Small intestine (tissue), 7 donors: ENCODE results near the gene ELOVL3. TPM values are rescaled to one million over a fixed set of nuclear protein-coding genes. Genes with fewer than 3 reads are reported as not detected.

ENCODE experiments used
- DNase-seq, 2 donors: peaks; one replicate each; pipeline versions ENCODE4 v3.0.0 to v3.0.0-alpha.2; 2013
- FAIRE-seq: peaks from 2 replicates; lab custom pipeline; 2012; peaks lifted over from hg19 to GRCh38; lab: Jason Lieb, UNC
- H3K27ac ChIP-seq, 3 donors: one replicate each; pipeline ENCODE4 v1.5.1; 2013; ENCODE audit warnings: low read length in 2 of 3, mild to moderate bottlenecking in 2 of 3, control low read depth in 1 of 3, inconsistent platforms in 1 of 3, low read depth in 1 of 3, moderate library complexity in 1 of 3
- H3K27me3 ChIP-seq, 3 donors: one replicate each; pipeline ENCODE4 v1.6.1; 2013; ENCODE audit warnings: low read length in 3 of 3, inconsistent platforms in 1 of 3; ENCODE audit not compliant: control insufficient read depth in 3 of 3, insufficient read depth in 3 of 3
- H3K36me3 ChIP-seq, 3 donors: one replicate each; pipeline ENCODE4 v1.6.1; 2013; ENCODE audit warnings: low read length in 3 of 3, inconsistent platforms in 1 of 3, low read depth in 1 of 3, mild to moderate bottlenecking in 1 of 3, moderate library complexity in 1 of 3; ENCODE audit not compliant: control insufficient read depth in 3 of 3, insufficient read depth in 2 of 3
- H3K4me1 ChIP-seq, 3 donors: one replicate each; pipeline ENCODE4 v1.6.1; 2013; ENCODE audit warnings: low read length in 2 of 3, inconsistent platforms in 1 of 3, low read depth in 1 of 3, mild to moderate bottlenecking in 1 of 3, moderate library complexity in 1 of 3; ENCODE audit not compliant: control insufficient read depth in 3 of 3, insufficient read depth in 2 of 3
- H3K4me3 ChIP-seq, 3 donors: one replicate each; pipeline ENCODE4 v1.5.1; 2013; ENCODE audit warnings: low read length in 3 of 3, control low read depth in 1 of 3, inconsistent platforms in 1 of 3, low read depth in 1 of 3, mild to moderate bottlenecking in 1 of 3, moderate library complexity in 1 of 3
- H3K9me3 ChIP-seq, 2 donors: one replicate each; pipeline ENCODE4 v1.6.1; 2013; ENCODE audit warnings: low read depth in 1 of 2, low read length in 1 of 2; ENCODE audit not compliant: control insufficient read depth in 2 of 2, insufficient read depth in 1 of 2
- WGBS, 3 donors: extraction: QIAGEN DNeasy Blood & Tissue Kit; methylation state at CpG; one replicate each; pipeline ENCODE4 v1.1.7; 2013; 5-methylcytosine and 5-hydroxymethylcytosine counted together
- polyA plus RNA-seq, 4 donors: library from polyadenylated mRNA; stranded (reverse) in 3 of 4; unstranded in 1 of 4; fragments of 200-250 nt in 3 of 4; fragments of 120-200 nt in 1 of 4; gene quantifications; one replicate each; pipeline versions ENCODE4 v1.2.1 to v1.2.3, GENCODE V29; 2013
- donor health status: healthy with polysubstance abuse.
- donor health status: control.
- donor health status: control.
- donor health status: Bipolar disorder and iron deficiency.
- donor health status: healthy.

The ELOVL3 gene
- polyA plus RNA-seq, 4 donors = 0.40 to 0.42 TPM; not detected in 2

- WGBS, 3 donors = 62 to 79% (median 68%) methylated on average over 5 of the region's 5 CpGs
- no peak for FAIRE-seq
- H3K9me3 ChIP-seq = no peaks in the 10 kb centered on the region
Observed at GRCh38 chr10:102219370-102219769, 6.7 kb upstream of the ELOVL3 start.

DNA sequence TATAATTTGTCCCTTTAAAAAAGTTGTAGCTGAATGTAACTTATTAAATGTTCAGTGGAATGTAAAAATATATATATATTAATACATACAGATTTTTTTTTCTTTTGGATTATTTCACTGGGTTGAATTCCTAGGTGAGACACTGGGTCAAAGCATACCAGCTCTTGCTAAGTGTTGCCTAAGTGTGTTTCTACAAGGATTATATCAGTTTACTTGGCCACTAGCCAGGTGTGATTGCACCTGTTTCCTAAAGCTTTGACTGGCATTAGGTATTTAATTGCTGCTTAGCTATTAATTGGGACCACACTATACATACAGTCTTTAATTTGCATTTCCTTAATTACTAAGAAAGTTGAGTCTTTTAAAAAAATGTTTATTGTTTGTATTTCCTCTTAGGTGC is 5.5 kb upstream of the ELOVL3 start:
- H3K27ac ChIP-seq = no peak overlapping the region
- no peaks in the 10 kb centered on the region for H3K9me3 ChIP-seq
- no peaks in the 10 kb centered on the region for H3K27me3 ChIP-seq
- no peak overlapping the region for H3K4me3 ChIP-seq
- no peaks in the 10 kb centered on the region for H3K36me3 ChIP-seq
- peak in 1 of 2 donors; percentile 57 for DNase-seq
- FAIRE-seq = no peak
- H3K4me1 ChIP-seq = no peaks in the 10 kb centered on the region

More at GRCh38 chr10:102219370-102219769, 6.7 kb upstream of the ELOVL3 start:
- no peaks in the 10 kb centered on the region for H3K4me1 ChIP-seq
- H3K4me3 ChIP-seq = no peak overlapping the region
- DNase-seq = no peak
- no peaks in the 10 kb centered on the region for H3K27me3 ChIP-seq
- no peak overlapping the region for H3K27ac ChIP-seq
- no peaks in the 10 kb centered on the region for H3K36me3 ChIP-seq

GRCh38 chr10:102222797-102223196 is 3.3 kb upstream of the ELOVL3 start:
- Histone ChIP-seq H3K36me3 (no peaks in the 10 kb centered on the region), H3K4me1 (peaks cover 0 to 6% (median 0%) of the 10 kb centered on the region in 3 donors), H3K9me3 (peaks cover 0 to 5% of the 10 kb centered on the region in 2 donors), H3K27ac (no peak overlapping the region), H3K27me3 (peaks cover 0 to 15% (median 3%) of the 10 kb centered on the region in 3 donors), H3K4me3 (no peak overlapping the region)
- WGBS, 3 donors = 80 to 83% (median 81%) methylated on average over 5 of the region's 5 CpGs
- FAIRE-seq (no peak), DNase-seq (no peak)

- Histone ChIP-seq H3K27ac (peak overlapping the region in 1 of 3 donors; percentile 27), H3K4me1 (peaks cover under 1 to 20% (median 2%) of the 10 kb centered on the region in 3 donors), H3K27me3 (peaks cover 0 to 51% (median 3%) of the 10 kb centered on the region in 3 donors), H3K4me3 (no peak overlapping the region), H3K9me3 (peaks cover 0 to 5% of the 10 kb centered on the region in 2 donors), H3K36me3 (no peaks in the 10 kb centered on the region)
- no peak for DNase-seq
- 60 to 66% (median 64%) methylated on average over 8 of the region's 8 CpGs for WGBS, 3 donors
- no peak for FAIRE-seq
Observed at GRCh38 chr10:102226542-102226870, 407 bp downstream of the ELOVL3 start.

GRCh38 chr10:102227050-102227449 is 951 bp downstream of the ELOVL3 start:
- no peak for DNase-seq
- Histone ChIP-seq H3K27me3 (peaks cover 0 to 56% (median 3%) of the 10 kb centered on the region in 3 donors), H3K27ac (no peak overlapping the region), H3K9me3 (peaks cover 0 to 7% of the 10 kb centered on the region in 2 donors), H3K4me1 (peaks cover 2 to 24% (median 3%) of the 10 kb centered on the region in 3 donors), H3K4me3 (no peak overlapping the region), H3K36me3 (no peaks in the 10 kb centered on the region)
- no peak for FAIRE-seq
- WGBS, 3 donors = 78 to 82% (median 78%) methylated on average over 8 of the region's 8 CpGs

DNA sequence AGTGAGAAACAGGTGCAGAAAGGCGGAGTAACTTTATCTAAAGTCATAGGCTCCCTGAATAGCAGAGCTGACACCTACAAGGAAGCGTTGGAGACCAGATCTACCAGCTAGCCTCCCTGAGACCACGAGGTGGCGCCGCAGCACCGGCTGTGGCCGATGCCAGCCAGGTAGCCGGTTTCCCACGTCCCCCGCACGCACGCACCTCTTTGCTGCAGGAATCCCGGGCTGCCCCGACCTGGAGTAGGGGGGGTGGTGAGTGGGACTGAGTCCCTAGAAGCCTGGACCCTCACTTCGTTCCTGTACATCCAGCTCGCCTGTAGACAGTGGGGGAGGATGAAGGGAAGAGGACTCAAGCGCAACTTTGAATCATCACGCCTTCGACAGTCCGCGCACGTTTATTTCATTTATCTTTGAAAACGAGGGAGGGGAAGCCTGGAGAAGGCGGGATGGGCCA is 3.7 kb downstream of the ELOVL3 start:
- no peak for FAIRE-seq
- H3K36me3 ChIP-seq = no peaks in the 10 kb centered on the region
- no peak overlapping the region for H3K27ac ChIP-seq
- H3K4me3 ChIP-seq = peak overlapping the region in 2 of 3 donors; percentile 26 to 49
- DNase-seq = peak; percentile 81 to 92
- 0 to 1% (median 0%) methylated on average over 24 of the region's 24 CpGs for WGBS, 3 donors
- peaks cover 0 to 74% (median 6%) of the 10 kb centered on the region in 3 donors for H3K27me3 ChIP-seq
- peaks cover 2 to 24% (median 3%) of the 10 kb centered on the region in 3 donors for H3K4me1 ChIP-seq
- H3K9me3 ChIP-seq = peaks cover 0 to 7% of the 10 kb centered on the region in 2 donors

DNA sequence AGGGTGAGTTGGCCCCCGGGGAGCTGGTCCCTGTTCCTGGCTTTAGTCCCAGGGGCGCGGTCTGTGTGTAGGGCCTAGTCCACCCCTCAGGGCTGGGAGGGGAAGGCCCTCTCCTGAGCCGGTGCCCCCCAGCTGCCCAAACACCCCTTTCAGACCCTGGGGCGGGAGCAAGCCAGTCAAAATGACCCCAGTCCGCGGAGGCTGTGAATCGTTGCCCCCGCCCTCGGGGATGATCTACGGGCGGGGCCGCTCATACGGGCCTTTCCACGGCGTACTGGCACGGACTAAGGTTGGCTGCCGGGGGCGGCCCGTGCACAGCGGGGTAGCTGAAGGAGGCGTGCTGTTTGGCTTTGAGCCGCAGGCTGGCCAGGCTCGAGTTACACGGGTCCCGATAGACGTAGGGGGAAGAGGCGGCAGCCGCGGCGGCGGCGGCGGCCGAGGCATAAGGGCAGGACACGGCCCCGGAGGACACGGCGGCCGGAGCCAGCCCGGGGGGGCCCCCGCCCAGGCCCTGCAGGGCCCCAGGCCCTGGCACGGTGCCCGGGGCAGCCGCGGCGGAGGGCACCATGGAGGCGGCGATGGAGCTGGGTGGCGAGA is 4.3 kb downstream of the ELOVL3 start:
- peaks cover 0 to 78% (median 6%) of the 10 kb centered on the region in 3 donors for H3K27me3 ChIP-seq
- H3K27ac ChIP-seq = no peak overlapping the region
- 0 to 1% (median 1%) methylated on average over 35 to 50 of the region's 50 CpGs for WGBS, 3 donors
- H3K9me3 ChIP-seq = peaks cover 0 to 7% of the 10 kb centered on the region in 2 donors
- FAIRE-seq (no peak), DNase-seq (peak in 1 of 2 donors; percentile 48)
- H3K36me3 ChIP-seq = no peaks in the 10 kb centered on the region
- H3K4me3 ChIP-seq = peak overlapping the region; percentile 26 to 49 (median 28)
- peaks cover 2 to 24% (median 3%) of the 10 kb centered on the region in 3 donors for H3K4me1 ChIP-seq

DNA sequence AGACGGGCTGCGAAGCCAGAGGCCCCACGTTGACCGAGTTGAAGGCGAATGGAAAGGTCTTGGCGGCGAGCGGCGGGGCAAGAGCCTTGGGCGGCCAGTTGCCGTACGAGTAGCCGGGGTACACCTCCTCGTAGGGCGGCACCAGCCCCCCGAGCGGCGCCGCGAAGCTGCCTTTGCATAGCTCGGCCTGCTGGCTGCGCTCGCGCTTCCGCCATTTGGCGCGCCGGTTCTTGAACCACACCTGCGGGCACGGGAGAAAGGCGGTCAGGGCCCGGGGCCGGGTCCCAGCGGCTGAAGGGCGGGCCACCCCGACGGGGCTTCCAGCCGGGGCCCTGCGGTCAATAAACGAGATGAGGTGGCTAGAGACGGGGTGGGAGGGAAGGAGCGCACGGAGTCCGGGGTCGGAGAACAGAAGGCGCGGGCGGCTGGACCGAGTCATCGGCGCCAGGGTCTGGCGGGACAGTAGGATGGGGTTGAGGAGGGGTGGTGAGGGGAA is 4.8 kb downstream of the ELOVL3 start:
- Histone ChIP-seq H3K27me3 (peaks cover 0 to 81% (median 6%) of the 10 kb centered on the region in 3 donors), H3K4me3 (peak overlapping the region; percentile 20 to 49 (median 28)), H3K4me1 (peaks cover 2 to 24% (median 3%) of the 10 kb centered on the region in 3 donors), H3K27ac (no peak overlapping the region), H3K36me3 (no peaks in the 10 kb centered on the region), H3K9me3 (peaks cover 0 to 7% of the 10 kb centered on the region in 2 donors)
- FAIRE-seq (no peak), DNase-seq (peak; percentile 27 to 67)
- 1% methylated on average over 39 to 52 of the region's 52 CpGs for WGBS, 3 donors
